ENCODE measurements around the gene BAAT.
"Not testable (repeated sequence)": the region's sequence is repeated elsewhere in the genome, so short reads cannot be mapped to it uniquely, and the experiment has no call there.

BAAT gene

GRCh38 chr9:101384873-101385536 is at the start of gene BAAT:
BAAT (minus strand) TSS chr9:101385006; CDS start chr9:101371404, 13,602 bp downstream.
- not testable (repeated sequence) for DNase-seq (ENCODE audit: low spot score)

DNA sequence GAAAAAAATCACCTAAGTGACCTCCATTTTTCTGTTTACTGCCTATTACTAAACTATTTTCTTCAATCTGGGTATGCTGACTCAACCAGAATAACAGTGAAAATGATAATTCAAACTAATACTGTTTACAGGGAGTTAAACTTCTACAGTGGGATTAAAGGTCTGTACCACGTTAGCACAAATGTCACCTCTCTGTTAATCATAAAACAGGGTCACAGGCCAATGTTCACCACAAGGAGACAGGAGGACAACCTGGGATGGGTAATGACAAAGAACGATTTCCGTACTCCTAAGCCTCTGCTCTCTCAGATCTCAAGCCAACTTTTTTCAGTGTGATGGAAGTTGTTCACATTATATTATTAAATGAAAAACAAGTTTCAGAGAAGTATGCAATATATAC is 48.4 kb upstream of the BAAT start:
- no peak for DNase-seq (ENCODE audit: low spot score)

DNA sequence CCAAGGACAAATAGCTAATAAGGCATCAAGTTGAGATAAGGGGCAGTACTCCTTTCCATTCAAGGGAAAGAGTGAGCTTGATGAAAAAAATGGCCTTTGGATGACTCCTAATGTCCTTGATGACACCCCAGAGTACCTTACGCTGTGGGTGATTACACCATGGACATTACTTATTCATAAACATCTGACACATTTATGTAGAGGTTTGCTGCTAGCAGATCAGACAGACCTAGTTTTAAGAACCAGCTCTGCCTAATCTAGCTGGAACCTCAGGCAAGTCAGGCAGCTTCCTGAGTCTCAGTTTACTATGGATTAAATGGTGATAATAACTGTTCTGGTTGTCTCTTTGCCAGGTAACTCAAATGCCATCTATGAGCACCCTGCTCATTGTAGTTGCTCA is 47.9 kb upstream of the BAAT start:
- DNase-seq (ENCODE audit: low spot score) = no peak

- no peak for DNase-seq (ENCODE audit: low spot score)
Measured at GRCh38 chr9:101432171-101432570, 47.4 kb upstream of the BAAT start.

DNA sequence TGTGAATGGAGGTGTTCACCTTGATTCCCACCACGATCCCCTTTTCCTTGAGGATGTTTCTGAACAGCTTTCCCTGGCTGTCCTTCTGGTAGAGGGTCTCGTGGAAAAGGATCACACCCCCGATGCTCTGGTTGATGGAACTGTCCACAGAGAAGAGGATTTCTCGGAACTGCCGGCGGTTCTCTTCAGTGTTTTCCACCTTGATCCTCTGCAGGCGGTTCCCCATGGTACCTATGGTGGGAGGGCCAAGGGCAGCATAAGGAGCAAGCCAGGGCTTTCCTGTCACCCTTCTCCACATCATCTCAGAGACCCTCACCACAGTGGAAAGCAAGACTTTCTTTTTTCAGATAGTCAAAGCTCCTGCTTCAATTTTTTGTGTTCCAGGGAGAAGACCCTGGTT is 44.9 kb upstream of the BAAT start:
- DNase-seq (ENCODE audit: low spot score) = no peak

DNA sequence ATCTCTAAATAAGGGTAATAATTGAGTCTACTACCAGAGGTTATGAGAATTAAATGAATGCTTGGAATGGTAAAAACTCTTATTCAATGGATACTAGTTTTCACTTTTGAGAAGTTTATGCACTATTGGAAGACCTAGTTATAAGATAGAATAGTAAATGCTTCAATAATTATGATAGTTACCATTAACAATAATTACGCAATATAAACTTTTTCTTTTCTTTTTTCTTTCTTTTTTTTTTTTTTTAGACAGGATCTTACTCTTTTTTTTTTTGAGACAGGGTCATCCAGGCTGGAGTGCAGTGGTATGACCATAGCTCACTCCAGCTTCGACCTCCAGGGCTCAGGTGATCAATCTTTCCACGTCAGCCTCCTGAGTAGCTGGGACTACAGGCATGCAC is 44.1 kb upstream of the BAAT start:
- DNase-seq (ENCODE audit: low spot score) = no peak

DNA sequence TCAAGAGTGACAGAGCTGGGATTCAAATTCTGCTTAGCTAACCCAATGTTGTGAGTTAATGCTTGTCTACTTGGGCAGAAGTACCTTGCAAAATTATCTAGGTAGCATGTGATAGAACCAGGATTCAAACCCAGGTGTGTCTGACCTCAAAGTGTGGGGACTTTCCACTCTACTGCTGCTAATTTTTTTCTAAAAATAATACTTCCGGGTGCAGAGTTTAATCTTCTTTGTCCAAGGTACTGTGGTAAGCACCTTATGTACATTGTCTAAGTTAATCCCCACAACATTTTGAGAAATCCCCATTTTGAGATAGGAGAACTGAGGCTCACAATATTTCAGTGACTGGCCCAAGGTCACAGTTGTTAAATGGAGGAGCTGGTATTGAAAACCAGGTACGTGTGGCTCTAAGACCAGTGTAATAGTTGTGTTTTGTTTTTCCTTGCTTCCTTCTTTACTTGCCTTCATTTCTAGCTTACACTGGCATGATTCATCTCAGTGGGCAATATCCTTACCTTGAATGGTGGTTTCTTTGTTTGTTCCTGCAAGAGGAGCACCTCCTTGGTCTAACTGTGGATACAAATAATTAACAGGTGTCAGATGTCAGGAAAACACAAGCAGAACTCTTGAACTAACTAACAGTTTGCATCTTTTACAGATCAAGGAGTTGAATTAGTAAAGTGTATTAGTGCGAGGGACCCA is 43.3 kb upstream of the BAAT start:
- DNase-seq (ENCODE audit: low spot score) = no peak

GRCh38 chr9:101427358-101427757 is 42.6 kb upstream of the BAAT start:
- no peak for DNase-seq (ENCODE audit: low spot score)

- no peak for DNase-seq (ENCODE audit: low spot score)
Measured at GRCh38 chr9:101421653-101422065, 36.9 kb upstream of the BAAT start.

GRCh38 chr9:101419863-101420262 is 35.1 kb upstream of the BAAT start:
- DNase-seq (ENCODE audit: low spot score) = no peak

- DNase-seq (ENCODE audit: low spot score) = no peak
Measured at GRCh38 chr9:101418518-101419430, 34.0 kb upstream of the BAAT start.

DNA sequence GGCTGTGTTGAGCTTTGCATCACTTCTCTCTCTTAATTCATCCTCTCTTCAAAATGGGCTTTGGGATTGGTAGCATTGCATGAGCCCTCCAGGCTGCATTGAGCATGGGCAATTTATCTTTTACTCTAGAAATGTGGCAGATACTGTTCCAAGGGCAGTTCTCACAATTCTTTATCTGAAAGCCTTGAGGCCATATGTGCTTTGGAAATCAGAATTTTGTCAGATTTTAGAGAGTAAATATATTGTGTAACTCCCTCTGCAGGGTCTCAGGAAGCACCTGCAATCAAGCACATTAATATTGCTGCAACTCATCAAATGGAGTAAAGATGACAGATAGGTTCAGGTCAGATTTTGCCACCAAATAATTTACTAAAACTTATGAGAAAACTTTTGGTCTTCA is 33.2 kb upstream of the BAAT start:
- no peak for DNase-seq (ENCODE audit: low spot score)

GRCh38 chr9:101417389-101417788 is 32.6 kb upstream of the BAAT start:
- no peak for DNase-seq (ENCODE audit: low spot score)

DNA sequence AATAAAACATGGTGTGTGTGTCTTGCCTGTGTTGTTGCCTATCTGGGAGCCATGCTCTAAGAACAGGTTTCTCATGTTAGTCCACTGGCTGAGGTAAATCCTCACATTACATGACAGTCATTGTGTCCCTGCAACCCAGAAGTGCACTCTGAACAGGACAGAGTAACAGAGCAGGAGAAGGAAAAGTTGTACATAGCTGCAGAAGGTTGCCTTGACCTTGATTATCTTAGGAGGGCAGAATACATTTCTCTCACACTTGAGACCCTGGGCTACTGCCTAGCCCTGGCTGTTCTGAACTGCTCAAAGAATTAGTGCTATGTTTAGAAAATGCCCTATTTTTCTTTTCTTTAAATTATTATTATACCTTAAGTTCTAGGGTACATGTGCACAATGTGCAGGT is 30.8 kb upstream of the BAAT start:
- no peak for DNase-seq (ENCODE audit: low spot score)

DNA sequence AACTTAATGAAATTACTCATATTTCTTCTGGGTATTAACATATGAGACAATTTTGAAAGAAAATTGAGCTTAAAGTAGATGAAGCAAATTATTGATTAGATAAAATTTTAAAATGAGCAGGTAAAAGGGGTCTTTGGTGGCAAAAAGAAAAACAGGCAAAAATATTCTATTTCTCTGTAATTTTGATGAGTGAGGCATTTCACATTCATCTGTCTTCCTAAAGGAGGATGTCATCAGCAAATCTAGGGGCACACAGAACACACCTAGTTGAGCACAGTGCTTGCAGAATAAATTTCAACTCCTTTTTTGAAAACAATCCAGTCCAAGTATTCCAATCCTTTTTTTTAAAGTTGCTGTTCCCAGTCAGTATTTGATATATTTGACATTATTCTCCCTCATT is 30.0 kb upstream of the BAAT start:
- DNase-seq (ENCODE audit: low spot score) = no peak

DNA sequence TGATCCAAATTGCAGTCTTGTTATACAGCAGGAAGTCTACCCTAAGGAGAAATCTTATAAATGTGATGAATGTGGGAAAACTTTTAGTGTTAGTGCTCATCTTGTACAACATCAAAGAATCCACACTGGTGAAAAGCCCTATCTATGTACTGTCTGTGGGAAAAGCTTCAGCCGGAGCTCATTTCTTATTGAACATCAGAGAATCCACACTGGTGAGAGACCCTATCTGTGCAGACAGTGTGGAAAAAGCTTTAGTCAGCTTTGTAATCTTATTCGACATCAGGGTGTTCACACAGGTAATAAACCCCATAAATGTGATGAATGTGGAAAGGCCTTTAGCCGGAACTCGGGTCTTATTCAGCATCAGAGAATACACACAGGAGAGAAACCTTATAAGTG is 24.3 kb upstream of the BAAT start:
- DNase-seq (ENCODE audit: low spot score) = no peak

DNA sequence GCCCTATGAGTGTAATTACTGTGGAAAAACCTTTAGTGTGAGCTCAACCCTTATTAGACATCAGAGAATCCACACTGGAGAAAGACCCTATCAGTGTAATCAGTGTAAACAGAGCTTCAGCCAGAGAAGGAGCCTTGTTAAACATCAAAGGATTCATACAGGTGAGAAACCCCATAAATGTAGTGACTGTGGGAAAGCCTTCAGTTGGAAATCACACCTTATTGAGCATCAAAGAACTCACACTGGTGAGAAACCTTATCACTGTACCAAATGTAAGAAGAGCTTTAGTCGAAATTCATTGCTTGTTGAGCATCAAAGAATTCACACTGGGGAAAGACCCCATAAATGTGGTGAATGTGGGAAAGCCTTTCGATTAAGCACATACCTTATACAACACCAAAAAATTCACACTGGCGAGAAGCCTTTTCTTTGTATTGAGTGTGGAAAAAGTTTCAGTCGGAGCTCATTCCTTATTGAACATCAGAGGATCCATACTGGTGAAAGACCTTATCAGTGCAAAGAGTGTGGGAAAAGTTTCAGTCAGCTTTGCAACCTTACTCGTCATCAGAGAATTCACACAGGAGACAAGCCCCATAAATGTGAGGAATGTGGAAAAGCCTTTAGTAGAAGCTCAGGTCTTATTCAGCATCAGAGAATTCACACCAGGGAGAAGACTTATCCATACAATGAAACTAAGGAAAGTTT is 23.7 kb upstream of the BAAT start:
- DNase-seq (ENCODE audit: low spot score) = no peak

- no peak for DNase-seq (ENCODE audit: low spot score)
Measured at GRCh38 chr9:101403516-101404285, 18.9 kb upstream of the BAAT start.

DNA sequence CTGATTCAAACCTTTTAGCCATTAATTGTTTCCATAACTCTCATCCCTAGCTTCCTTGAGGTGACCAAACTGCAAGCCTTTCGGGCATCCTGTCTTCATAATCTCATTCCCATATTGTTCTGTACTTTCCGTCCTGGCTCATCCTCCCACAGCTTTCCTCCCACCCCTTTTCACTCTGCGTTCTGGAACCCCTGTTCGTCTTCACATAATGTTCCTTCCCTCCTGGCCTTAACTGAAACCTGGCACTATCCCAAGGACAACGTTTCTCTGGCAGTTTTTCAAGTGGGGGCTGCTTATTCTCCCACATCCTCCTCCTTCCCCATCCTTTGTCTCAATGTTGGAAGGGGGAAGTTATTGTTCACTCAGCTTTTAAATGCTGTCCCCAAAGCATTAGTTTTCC is 15.3 kb upstream of the BAAT start:
- no peak for DNase-seq (ENCODE audit: low spot score)

DNA sequence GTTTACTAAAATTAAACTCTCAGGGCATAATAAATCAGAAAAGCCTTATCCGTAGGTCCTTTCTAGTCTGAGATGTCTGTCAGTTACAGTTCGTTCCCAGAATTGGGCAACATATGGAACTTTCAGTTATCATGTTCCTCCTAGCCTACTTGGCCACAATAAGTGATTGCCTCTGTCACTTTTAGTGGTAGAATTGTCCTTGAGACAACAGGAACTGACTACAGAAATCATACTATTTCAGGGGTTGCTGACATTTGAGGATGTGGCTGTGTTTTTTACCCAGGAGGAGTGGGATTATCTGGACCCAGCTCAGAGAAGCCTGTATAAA is 14.8 kb upstream of the BAAT start:
- no peak for DNase-seq (ENCODE audit: low spot score)

GRCh38 chr9:101398930-101399642 is 14.3 kb upstream of the BAAT start:
- DNase-seq (ENCODE audit: low spot score) = no peak
